A549 treated with AZD9567 at 1 μM for 4 hours (cell line): Measurements from ENCODE around the gene NHS. TPM values are rescaled to one million over a fixed set of nuclear protein-coding genes. Genes with fewer than 3 reads are reported as not detected.

Source experiments
- total RNA-seq: library from RNA; stranded (reverse); fragments of 200-300 nt; extraction: Qiagen RNA extraction; gene quantifications from 5 replicates; pipeline ENCODE4 v1.2.3, GENCODE V29; 2022; ENCODE audit not compliant: insufficient read depth

The NHS gene
- total RNA-seq: 2.2 to 3.6 TPM (median 2.9 TPM) in 5 replicates

GRCh38 chrX:17374619-17375366, at the start of gene NHS:
TSS of gene NHS (plus strand) at chrX:17375200. CDS start at chrX:17375758, 558 bp downstream.

GRCh38 chrX:17736856-17737709, 362.1 kb downstream of the NHS start, which contains the start of gene SCML1:
TSS of gene SCML1 (plus strand) at chrX:17737493. CDS start at chrX:17744187, 6,694 bp downstream.

